EH (cell line): ENCODE results near the gene TMEM158.

Experiments used
- DNase-seq: peaks from one replicate; pipeline ENCODE4 v3.0.0-alpha.2; 2015; ENCODE audit warnings: low read depth

TMEM158 gene

DNA sequence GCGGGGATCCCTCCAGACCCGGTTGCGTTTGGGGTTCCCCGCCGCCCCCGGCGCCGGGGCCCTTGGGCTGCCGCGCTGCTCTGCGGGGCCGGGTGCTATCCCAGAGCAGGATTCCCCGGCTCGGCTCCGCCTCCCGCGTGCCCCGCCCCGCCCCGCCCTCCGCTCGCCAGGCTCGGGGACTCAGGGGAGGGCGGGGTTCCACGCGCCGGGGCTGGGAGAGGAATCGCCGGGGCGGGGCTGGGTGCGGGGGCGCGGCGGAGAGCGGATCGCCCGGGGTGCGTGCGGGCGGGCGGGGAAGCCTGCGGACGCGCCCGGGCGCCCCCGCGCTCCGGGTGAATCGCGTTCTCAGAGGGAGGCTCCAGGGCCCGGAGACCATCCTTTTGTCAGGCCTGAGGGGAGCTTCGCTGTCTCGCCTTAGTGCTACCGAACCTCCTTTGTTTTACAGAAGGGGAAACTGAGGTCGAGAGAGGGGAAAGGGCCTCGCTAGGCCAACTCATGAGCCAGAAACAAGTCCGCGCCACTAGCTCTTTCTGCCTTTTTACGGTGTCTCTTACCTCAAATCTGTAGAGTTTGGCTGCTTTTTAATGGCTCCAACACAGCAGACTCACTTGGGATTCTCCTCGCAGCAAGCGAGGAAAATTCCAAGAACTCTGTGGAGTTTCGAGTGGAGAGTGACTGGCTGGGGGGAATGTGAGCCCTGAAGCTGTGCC, at the start of gene TMEM158:
Gene TMEM158 (minus strand): TSS at position 82 of the 710 bp plus-strand sequence. CDS start 260 bp downstream, outside the sequence.
- peak; percentile 81 for DNase-seq

DNA sequence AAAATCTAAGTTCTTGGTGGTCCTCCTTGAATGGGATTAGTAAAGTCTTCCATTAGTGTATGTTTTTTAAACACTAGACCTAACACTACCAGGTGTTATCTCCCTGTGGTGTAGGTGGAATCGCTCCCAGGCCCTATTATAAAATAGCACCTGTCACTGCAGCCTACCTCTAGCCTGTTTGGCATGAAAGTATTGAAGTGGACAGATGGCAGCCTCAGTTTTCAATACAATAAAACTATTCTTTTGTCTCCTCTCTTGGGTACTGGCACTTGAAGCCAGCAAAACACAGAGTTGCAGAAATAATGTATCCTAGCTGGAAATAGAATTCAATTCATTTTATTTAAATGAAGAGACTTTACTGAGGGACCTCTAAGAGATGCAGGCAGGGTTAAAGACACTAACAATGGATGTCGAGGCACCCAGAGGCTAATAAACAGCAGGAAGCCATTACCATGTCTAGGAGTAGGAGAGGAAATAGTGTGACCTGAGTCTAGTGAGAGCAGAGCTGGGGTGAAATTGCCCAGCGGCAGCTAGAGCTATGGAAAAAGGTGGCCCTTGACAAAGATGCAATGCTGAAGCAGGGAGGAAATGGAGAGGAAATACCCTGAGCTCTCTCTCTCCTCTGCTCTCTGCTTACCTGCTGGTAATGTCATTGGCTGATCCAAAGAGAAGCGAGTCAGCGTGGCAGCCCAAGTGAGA, 49.1 kb upstream of the TMEM158 start:
- DNase-seq: no peak

DNA sequence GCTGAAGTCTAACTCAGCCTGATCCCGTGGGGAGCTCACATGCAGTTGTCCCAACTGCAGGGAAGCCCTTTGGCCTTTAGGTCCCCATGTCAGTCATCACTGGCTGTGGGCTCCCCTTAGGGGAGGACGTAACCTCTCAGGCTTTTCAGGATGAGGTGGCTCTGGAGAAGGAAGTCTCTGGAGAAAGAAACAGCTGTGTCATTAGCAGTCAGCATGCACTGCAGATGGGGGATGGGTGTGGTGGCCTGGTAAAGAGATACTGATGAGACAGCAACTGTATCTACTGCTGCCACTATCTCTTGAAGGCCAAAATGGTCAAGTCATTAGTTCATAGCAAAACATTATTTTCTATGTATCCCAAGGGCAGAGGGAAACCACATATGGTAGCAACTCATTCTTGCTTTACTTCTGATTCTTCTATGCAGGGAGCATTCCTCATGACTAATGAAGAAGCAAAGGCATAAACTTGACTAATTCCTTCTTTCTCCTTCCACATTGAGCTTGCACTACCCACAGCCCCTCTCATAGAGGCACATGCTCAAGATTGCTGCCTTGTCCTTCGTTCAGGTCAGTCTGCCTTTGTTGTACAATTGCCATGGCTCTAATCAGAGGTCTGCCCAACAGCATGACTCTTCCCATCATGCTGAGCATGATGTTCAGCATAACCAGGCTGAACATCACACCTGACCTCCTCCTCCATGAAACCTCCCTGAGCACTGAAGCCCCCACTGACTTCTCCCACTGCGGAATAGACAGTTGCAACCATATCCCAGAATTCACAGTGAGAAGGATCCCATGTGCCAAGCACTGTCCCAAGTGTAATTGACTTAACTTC, 47.8 kb upstream of the TMEM158 start:
- peak; percentile 88 for DNase-seq

DNA sequence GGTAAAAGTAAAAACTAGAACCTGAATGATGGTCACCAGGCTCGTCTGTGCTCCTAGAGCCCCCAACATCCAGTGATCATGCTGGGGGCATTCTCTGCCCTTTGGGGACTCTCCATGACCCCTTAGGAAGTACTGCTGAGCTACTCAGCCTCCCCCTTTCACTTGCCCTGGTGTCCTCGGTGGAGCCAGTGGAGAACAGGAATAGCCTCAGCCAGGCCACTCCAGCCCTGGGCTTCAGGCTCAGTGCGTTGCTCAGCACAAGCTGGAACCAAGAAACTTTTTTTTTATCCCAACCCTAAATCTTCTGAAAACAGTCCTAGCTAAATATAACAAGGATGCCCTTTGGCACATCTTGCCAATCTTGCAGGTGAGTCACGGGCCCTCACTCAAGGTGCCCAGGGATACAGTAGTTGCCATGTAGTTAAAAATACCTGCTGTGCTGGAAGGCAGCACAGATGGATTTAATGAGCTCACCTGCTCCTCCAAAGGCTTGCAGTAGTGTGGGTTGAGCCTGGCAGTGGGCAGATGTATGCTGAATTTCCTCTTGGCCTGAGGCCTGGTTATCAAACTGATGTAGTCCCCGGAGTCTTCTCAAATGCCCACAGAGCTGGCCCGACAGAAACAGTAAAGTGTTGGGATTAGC, 46.9 kb upstream of the TMEM158 start:
- DNase-seq: no peak

DNA sequence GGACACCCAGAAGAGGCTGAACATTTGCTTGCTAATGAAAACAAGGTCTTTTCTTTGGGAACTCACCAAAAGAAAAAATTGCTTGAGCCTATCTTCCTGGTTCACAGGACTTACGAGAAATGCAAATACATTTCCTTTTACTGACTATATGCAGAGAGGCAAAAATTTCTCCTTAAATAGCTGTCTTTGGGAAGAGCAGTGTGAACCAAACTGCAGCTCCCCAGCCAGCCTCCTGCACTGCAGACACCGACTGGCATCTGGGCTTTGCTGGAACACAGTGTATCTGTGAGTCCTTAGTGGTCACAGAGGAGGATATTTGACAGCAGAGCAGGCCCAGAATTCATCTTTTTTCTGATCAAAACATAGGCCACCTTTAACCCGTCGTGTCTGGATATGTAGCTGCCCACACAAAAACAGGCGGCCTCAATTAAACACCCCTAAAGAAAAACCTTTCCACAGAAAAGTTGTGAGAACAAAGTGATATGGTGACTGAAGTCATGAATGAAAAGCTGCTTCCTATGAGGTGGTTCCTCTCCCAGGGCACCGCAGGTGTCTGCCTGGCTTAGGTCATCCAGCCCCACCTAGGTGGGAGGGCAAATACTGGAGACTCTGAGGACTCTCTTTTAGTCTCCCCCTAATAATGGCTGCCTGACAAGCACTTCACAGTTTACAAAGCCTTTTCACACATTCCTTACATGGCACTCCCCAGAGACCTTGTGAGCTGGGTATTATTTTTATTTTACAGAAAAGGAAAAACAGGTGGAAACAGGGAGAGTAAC, 46.1 kb upstream of the TMEM158 start:
- DNase-seq: no peak

DNA sequence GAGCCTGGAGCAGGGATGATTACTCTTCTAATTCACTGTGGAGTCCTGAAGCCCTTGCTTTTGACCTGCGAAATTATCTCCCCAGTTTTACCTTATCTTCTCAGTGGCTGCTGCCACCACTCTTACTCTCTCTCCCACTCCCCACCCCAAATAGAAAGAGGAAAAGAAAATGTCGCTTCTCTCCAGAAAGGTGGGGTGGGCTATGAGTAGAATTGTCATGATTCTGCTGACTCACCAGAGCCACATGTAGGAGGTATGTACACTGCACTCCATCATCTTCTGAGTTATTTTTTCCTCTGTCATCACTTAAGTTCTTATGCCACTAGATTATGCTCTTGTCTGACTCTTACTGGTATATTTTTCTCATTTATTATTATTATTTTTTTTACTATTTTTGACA, 43.9 kb upstream of the TMEM158 start:
- no peak for DNase-seq

DNA sequence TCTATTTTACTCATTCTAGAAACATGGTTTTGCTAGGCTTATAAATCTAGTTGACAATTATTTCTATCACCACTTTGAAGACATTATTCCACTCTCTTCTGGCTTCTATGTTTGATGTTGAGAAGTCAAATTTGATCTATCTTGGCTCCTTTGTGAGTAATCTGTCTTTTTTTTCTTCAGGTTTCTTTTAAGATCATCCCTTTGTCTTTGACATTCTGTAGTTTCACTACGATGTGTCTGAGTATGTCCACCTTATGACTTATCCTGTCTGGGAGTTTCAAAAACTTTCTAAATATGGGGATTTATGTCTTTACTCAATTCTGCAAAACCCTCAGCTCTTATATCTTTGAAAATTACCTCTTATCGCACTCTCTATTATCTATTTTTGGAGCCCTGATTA, 41.0 kb upstream of the TMEM158 start:
- no peak for DNase-seq

DNA sequence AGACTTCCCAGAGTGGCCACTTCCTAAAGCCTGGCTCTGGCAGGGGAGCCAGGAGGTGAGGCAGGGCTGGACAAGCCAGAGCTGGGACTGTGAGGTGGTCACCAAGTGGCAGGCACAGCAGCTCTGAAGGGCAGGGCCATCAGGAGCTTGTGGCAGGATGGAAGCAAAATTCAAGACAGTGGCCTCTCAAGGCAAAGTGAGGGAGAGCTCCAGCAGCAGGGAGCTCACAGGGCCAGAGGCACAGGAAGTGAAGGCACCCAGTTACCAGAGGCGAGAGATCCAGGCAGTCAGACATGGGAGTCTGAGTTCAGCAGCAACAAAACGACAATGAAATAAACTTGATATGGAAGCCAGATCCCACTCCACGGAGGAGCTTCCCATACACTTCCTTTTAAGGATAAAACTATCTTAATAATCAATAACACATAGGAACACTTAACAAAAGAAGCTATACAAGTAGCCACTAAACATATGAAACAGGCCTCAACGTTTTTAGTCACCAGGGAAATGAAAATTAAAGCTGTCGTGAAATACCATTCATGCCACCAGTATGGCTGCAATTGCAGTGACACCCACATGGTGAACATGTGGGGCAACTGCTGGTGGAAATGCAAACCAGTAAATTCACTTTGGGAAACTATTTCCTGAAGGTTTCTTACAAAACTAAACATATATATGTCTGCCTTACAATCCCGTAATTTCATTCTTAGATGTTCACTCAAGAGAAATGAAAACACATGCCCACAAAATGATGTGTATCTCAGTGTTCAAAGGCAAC, 35.4 kb upstream of the TMEM158 start:
- peak; percentile 41 for DNase-seq

DNA sequence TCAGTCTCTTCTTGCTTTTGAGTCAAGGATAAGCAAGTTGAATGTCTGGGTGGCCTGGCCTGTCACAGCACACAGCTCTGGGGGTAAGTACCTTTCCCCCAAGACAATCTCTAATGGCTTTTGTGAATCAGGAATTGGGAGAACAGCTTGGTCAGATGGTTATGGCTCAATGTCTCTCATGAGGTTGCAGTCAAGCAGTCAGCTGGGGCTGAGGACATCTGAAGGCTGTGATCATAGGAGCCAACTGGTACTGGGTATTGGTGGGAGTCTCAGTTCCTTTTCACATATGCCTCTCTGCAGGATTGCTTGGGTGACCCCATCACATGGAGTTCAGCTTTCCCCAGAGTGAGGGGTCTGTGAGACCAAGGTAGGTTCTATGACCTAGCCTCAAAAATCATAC, 33.0 kb upstream of the TMEM158 start:
- no peak for DNase-seq

DNA sequence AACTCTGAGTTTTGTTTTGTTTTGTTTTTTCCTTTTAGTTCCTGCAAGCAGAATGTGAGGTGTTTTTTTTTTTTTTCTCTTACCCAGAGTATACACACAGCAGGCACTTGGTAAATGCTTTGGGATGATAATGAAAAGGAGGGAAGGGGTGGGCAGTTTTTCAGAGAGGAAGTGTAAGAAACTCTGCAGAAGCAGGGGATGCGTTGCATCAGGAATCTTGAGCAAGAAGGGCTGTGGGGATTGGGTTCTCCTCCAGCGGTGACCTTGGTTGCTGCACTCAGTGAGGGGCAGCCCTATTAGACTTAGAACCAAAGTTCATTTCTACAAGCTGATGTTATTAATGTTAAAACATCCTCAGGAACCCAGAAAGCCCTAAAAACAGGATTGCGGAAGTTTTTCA, 32.2 kb upstream of the TMEM158 start:
- DNase-seq: peak; percentile 28

DNA sequence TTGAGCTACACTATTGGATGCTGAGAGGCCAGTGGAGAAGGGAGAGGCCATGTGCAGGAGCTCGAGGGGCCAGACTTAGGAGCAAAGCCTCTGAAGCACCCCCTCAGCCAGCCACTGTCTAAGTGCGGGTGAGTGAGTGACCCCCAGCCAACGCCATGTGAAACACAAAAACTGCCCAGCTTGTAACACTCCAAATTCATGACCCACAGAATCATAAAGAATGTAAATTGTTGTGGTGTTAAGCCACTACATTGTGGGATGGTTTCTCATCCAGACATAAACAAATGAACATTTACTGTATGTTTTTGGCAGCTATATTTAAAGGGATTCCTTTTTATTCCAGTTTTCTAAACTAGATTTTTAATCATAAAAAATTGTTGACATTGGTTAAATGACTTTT, 27.2 kb upstream of the TMEM158 start:
- DNase-seq: peak; percentile 54

DNA sequence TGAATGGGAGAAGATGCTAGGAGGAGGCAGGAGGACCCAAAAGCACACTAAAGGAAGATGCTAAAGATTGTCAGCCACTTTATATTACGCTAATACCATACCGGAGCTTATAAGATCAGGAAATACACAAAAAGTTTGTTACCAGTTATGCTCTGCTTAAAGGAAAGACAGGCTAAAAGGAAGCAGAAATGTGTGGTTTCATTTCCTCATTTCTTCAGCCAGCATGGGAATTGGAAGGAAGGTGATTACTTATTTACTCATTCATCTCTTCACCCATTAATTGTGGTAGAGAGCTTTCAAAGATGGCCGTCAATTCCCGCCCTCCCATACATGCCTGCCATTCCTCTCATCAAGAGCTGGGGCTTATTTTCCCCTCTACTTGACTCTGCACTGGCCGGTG, 26.7 kb upstream of the TMEM158 start:
- DNase-seq: no peak

DNA sequence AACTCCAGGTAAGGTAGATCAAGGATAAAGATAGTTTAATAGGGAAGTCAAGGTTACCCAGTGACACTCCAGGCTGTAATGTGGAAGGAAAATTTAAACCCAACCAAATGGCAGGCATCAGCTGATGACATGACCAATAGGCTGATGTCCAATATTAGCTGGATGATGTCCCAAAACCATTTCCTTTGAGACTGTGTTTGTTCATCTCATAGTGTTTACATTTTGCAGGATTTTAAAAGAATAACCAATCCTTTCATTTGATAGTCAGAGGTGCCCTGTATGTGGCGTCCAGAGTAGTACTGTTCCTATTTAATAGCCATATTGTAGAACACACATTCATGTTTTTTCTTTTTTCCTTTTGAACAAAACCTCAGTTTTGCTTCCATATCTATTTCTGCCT, 23.3 kb upstream of the TMEM158 start:
- no peak for DNase-seq

DNA sequence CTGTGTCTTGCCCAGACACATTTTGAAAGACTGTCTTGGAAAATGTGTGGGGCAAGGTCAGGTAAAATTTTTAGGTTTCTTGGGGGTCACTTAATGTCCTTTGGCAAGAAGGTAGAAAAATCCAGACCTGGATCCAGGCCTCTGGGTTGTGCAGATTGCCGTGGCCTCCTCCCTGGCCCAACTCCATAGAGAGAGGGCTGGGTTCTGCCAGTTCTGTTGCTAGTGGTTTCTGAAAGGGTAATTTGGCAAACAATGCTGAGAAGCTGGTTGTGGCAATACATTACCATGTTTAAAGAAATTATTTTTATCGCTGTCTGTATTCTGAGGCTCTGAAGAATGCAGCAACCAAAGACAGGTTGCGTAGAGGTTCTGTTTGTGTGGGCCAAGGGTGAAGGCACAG, 20.2 kb upstream of the TMEM158 start:
- no peak for DNase-seq

DNA sequence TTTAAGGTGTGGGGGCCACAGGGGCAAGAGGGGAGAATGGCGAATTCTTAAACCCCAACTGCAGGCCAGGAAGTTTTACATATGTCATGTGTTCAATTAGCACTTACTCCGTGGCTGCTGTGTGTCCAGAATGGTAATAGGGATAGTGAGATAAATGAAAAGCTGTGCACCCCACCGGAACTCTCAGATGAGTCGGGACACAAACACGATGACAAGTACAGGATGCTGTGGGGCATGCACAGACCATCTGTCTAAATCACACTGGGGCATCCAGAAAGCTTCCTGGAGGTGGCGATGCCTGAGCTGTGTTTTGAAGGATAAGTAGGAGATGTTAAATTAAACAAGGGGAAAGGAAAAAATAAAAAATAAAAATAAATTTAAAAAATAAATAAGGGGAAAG, 18.3 kb upstream of the TMEM158 start:
- peak; percentile 55 for DNase-seq

DNA sequence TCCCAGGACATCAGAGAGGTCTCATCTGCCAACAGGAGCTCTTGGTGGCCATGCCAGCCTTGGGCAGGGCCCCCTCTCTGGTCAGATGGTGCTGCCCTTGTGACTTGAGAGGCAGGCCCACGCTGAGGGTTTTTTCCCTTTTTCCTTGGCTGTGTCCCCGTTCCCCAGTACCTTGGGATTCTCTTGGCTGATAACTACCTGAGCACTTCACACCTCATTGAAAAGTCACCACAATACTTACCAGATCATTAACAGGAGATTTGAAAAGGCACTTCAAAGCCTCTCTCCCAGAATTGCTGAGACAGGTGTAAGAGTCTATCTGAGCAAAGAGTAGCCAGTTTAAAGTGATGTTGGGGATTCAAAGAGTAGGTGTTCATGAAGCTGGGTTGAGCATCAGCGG, 15.1 kb upstream of the TMEM158 start:
- no peak for DNase-seq

DNA sequence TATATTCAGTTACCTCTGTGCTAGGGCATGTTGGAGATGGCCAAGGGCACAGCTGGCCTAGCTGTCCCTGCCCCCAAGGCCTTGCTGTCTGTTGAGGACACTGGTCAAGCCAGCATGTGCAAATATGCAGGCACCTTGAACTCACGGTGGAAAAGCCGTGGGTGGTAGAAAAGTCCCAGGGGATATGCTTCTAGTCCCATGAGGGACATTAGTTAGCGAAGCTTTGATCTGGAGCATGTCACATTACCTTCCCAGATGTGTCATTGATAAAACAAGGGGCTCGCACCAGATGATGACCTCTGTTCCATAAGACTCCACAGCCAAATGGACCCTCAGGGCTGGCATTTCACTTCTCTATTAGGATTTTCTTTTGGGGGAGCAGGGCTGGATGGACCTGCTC, 14.2 kb upstream of the TMEM158 start:
- DNase-seq: no peak

DNA sequence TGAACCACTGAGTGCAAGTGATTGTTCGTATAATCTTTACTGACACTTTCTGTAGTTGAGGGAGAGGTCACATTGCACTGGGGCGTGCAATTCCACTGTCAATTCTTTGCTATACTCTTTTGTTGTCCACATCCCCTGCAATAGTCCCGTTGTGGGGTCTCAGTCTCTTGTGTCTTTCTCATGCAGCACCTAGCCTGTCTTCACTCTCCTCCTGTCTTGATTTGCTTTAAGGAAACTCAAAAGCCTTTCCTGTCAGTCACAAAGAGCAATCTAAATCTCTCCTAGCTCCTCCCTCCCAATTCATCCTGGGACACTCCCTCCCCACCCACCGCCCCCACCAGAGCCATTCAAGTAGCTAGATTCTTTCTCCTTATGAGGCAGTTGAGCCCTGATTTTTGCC, 13.2 kb upstream of the TMEM158 start:
- no peak for DNase-seq

DNA sequence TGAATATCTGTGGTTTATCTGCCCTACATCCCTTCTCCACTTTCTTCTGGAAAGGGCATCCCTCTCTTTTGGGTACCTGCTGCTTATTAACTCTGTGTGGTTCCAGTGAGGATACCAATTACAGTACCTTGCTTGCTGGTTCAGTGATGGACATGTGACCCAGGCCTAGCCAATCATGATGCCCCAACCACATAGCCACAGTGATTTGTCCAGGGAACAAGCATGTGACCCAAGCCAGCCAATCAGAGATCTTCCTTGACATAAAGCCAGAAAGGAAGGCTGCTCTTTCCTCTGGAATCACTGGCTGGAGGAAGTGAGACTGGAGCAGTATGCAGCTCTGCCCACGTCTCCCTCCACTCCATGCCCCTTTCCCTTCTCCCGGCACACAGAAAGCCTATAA, 10.9 kb upstream of the TMEM158 start:
- DNase-seq: no peak

DNA sequence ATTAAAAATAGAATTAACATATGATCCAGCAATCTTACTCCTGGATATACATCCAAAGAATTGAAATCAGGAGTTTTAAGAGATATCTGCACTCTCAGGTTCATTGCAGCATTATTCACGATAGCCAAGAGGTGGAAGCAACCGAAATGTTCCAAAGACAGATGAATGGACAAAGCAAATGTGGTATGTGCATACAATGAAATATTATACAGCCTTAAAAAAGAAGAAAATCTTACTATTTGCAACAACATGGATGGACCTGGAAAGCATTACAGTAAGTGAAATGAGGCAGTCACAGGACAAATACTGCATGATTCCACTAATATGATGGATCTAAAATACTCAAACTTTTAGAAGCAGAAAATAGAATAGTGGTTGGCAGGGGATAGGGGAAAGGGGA, 9.3 kb upstream of the TMEM158 start:
- DNase-seq: no peak

DNA sequence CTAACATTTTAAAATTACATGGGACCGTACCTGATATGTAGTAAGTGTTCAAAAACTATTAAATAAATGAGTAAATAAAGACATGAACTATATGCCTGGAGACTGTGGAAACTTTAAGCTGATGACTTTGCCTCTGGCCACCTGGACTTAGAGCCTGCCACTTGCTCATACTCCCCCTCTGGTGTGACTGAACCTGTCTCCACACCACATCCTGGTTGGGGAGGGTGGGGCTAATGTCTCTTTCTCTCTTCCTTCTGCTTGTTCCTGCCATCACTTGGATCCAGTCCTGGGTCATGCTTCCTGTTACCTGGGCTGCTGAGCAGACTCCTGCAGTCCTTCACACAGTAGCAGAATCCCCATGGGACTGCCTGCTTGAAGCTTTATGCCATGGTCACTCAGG, 8.2 kb upstream of the TMEM158 start:
- DNase-seq: no peak
